Measurements from ENCODE around the gene TSNAX. TPM values are rescaled to one million over a fixed set of nuclear protein-coding genes. Genes with fewer than 3 reads are reported as not detected.
"Not testable (repeated sequence)": the region's sequence is repeated elsewhere in the genome, so short reads cannot be mapped to it uniquely, and the experiment has no call there.

Gene TSNAX
- total RNA-seq, 4 donors from 2014 or later: 8.2 to 27.0 (median 17.3) TPM

DNA sequence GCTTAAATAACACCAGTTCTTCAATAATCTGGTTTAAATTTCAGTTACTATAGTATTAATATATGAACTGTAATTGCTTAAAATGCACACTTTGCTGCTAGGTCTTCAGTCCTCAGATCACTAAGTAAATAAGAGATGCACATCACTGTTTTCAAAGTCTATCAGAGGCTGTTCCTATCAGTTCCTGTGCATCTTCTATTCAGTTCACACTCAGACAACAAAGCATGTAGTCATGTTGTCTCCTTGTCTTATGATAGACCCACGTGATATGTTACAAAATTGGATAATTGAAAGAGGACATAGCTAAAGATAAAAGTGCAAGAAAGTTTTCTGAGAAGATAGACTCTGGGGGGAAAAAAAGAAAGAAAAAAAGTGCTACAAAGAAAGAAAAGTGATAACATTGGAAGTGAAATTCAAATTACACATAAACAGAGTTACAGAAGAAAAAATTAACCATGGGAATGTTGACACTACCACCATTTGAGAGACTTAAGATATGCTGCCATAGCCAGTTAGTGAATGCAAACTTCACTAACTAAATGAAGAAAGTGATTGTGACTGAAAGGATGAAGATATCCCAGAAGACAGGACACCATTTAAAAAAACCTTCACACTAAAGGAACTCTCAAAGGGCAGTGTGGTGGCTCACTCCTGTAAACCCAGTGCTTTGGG lies 33.9 kb upstream of the TSNAX start:
- WGBS, 2 donors (ENCODE audit: low coverage in 1 of 2): 50 to 67% methylated on average over 1 of the region's 1 CpG
- Histone ChIP-seq H3K9me3 (peaks cover 9 to 10% of the 10 kb centered on the region in 2 donors), H3K27me3 (no peaks in the 10 kb centered on the region), H3K4me3 (no peak overlapping the region), H3K36me3 (no peaks in the 10 kb centered on the region), H3K27ac (no peak overlapping the region), H3K4me1 (peaks cover 0 to 4% (median 0%) of the 10 kb centered on the region in 4 donors)
- TF ChIP-seq POLR2A (IDR thresholded peaks at IDR 0.05): no peak
- TF ChIP-seq, protein P1, sequence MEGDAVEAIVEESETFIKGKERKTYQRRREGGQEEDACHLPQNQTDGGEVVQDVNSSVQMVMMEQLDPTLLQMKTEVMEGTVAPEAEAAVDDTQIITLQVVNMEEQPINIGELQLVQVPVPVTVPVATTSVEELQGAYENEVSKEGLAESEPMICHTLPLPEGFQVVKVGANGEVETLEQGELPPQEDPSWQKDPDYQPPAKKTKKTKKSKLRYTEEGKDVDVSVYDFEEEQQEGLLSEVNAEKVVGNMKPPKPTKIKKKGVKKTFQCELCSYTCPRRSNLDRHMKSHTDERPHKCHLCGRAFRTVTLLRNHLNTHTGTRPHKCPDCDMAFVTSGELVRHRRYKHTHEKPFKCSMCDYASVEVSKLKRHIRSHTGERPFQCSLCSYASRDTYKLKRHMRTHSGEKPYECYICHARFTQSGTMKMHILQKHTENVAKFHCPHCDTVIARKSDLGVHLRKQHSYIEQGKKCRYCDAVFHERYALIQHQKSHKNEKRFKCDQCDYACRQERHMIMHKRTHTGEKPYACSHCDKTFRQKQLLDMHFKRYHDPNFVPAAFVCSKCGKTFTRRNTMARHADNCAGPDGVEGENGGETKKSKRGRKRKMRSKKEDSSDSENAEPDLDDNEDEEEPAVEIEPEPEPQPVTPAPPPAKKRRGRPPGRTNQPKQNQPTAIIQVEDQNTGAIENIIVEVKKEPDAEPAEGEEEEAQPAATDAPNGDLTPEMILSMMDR (IDR thresholded peaks at IDR 0.05): no peak
- no peak for TF ChIP-seq EP300 (IDR thresholded peaks at IDR 0.05; ENCODE audit: low read depth)
- TF ChIP-seq POLR2AphosphoS5 (IDR thresholded peaks at IDR 0.05): no peak
- in situ Hi-C loops (cut with MboI; ENCODE audit: low pct_ligation_motif_present in 1 of 4, low pct_unique_long_range_greater_than_20kb in 1 of 4, low sequenced_read_pairs in 3 of 4): no loop called here
- DNase-seq: no peak
- intact Hi-C loops (cut with DNase I; ENCODE audit: low total_unique reads): no loop called here

DNA sequence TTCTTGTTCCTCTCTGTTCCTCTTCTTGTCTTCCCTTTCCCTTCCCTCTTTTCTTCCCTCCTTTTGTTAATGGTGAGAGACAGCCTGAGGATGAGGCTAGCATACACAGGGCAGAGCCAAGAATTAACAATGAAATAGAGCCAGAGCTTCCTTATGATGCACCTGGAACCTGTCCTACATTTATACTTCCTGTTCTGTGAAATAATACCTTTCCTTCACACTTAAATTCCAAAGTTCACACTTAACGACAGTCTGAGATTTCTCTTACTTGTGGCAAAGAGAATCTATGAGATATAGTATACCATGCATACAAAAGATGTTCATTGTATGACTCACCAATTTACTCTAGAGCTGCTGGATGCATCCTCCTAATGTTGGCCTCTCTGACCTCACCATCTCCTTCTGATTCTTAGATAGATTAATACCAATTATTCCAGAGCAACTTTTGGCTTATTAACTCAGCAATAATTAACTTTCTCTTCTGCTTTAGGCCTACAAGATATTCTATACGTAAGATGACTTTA lies 30.8 kb upstream of the TSNAX start:
- Histone ChIP-seq H3K27ac (peak overlapping the region in 2 of 4 donors; percentile 16 to 24), H3K4me3 (no peak overlapping the region), H3K4me1 (peaks cover 0 to 4% (median 0%) of the 10 kb centered on the region in 4 donors), H3K9me3 (peaks cover 12 to 15% of the 10 kb centered on the region in 2 donors), H3K27me3 (no peaks in the 10 kb centered on the region), H3K36me3 (no peaks in the 10 kb centered on the region)
- TF ChIP-seq, protein P1 (IDR thresholded peaks at IDR 0.05): no peak
- peak in 2 of 3 donors; percentile 7 to 32 for TF ChIP-seq POLR2AphosphoS5 (IDR thresholded peaks at IDR 0.05)
- TF ChIP-seq EP300 (IDR thresholded peaks at IDR 0.05; ENCODE audit: low read depth): no peak
- DNase-seq: no peak
- 56 to 63% methylated on average over 2 of the region's 2 CpGs for WGBS, 2 donors (ENCODE audit: low coverage in 1 of 2)
- intact Hi-C loops (cut with DNase I; ENCODE audit: low total_unique reads): no loop called here
- in situ Hi-C loops (cut with MboI; ENCODE audit: low pct_ligation_motif_present in 1 of 4, low pct_unique_long_range_greater_than_20kb in 1 of 4, low sequenced_read_pairs in 3 of 4): no loop called here

DNA sequence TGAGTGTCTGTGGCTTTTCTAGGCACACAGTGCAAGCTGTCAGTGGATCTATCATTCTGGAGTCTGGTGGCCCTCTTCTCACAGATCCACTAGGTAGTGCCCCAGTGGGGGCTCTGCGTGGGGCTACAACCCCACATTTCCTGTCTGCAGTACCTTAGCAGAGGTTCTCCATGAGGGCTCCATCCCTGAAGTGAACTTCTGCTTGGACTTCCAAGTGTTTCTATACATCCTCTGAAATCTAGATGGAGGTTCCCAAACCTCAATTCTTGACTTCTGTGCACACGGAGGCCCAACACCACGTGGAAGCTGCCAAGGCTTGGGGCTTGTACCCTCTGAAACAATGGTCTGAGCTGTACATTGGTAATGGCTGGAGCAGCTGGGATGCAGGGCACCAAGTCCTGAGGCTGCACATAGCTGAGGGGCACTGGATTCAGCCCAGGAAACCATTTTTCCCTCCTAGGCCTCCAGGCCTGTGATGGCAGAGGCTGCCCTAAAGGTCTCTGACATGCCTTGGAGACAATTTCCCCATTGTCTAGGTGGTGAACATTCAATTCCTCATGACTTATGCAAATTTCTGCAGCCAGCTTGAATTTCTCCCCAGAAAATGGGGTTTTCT lies 29.2 kb upstream of the TSNAX start:
- WGBS, 2 donors (ENCODE audit: low coverage in 1 of 2): 88% methylated on average over 3 of the region's 3 CpGs; no CpG with 5 or more reads in 1 of the 2 donors
- TF ChIP-seq POLR2AphosphoS5 (IDR thresholded peaks at IDR 0.05): no peak
- TF ChIP-seq, protein P1 (IDR thresholded peaks at IDR 0.05): no peak
- no peak for TF ChIP-seq POLR2A (IDR thresholded peaks at IDR 0.05)
- no peak for TF ChIP-seq EP300 (IDR thresholded peaks at IDR 0.05; ENCODE audit: low read depth)
- Histone ChIP-seq H3K4me3 (no peak overlapping the region), H3K27ac (no peak overlapping the region), H3K4me1 (peaks cover 0 to 4% (median 0%) of the 10 kb centered on the region in 4 donors), H3K9me3 (peaks cover 12 to 15% of the 10 kb centered on the region in 2 donors), H3K27me3 (no peaks in the 10 kb centered on the region), H3K36me3 (no peaks in the 10 kb centered on the region)
- DNase-seq: no peak
- in situ Hi-C loops (cut with MboI; ENCODE audit: low pct_ligation_motif_present in 1 of 4, low pct_unique_long_range_greater_than_20kb in 1 of 4, low sequenced_read_pairs in 3 of 4): no loop called here
- intact Hi-C loops (cut with DNase I; ENCODE audit: low total_unique reads): no loop called here

DNA sequence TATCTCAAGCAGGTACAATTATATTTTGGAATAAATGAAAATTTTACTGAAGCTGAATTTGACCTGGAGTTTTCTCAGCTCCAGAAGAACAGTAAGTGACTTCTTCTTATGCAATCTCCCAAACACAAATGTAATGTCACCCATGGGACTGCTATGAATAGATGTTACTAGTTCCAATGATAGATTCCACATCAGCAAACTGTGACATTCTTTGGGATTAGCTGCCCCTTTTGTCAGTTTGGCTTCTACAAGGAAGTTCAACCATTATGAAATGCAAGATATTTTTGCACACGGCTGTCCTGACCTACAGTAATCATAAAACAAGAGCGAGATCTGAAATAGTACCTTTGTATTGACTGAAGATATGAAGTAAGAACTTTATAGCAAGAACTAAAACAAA lies 27.8 kb upstream of the TSNAX start:
- intact Hi-C loops (cut with DNase I; ENCODE audit: low total_unique reads): no loop called here

DNA sequence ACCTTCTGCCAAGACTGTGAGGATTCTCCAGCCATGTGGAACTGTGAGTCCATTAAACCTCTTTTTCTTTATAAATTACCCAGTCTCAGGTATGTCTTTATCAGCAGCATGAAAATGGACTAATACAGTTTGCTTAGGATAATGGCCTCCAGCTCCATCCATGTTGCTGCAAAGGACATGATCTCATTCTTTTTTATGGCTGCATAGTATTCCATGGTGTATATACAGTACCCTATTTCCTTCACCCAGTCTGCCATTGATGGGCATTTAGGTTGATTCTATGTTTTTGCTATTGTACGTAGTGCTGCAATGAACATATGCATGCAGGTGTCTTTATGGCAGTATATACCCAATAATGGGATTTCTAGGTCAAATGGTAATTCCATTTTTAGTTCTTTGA lies 25.3 kb upstream of the TSNAX start:
- 89 to 100% methylated on average over 1 of the region's 1 CpG for WGBS, 2 donors (ENCODE audit: low coverage in 1 of 2)
- H3K27me3 ChIP-seq; H3K27ac ChIP-seq; H3K4me3 ChIP-seq; DNase-seq; H3K36me3 ChIP-seq; intact Hi-C loops (cut with DNase I; ENCODE audit: low total_unique reads); H3K4me1 ChIP-seq; in situ Hi-C loops (cut with MboI; ENCODE audit: low pct_ligation_motif_present in 1 of 4, low pct_unique_long_range_greater_than_20kb in 1 of 4, low sequenced_read_pairs in 3 of 4): not testable (repeated sequence)
- H3K9me3 ChIP-seq: peaks cover 12 to 15% of the 10 kb centered on the region in 2 donors

More for the DNA sequence above, 27.8 kb upstream of the TSNAX start:
- no peaks in the 10 kb centered on the region for H3K27me3 ChIP-seq
- TF ChIP-seq POLR2A (IDR thresholded peaks at IDR 0.05) (no peak), POLR2AphosphoS5 (IDR thresholded peaks at IDR 0.05) (no peak), EP300 (IDR thresholded peaks at IDR 0.05; ENCODE audit: low read depth) (no peak)
- TF ChIP-seq, protein P1 (IDR thresholded peaks at IDR 0.05): no peak
- H3K4me1 ChIP-seq: peaks cover 0 to 4% (median 0%) of the 10 kb centered on the region in 4 donors
- H3K36me3 ChIP-seq: no peaks in the 10 kb centered on the region
- in situ Hi-C loops (cut with MboI; ENCODE audit: low pct_ligation_motif_present in 1 of 4, low pct_unique_long_range_greater_than_20kb in 1 of 4, low sequenced_read_pairs in 3 of 4): no loop called here
- H3K9me3 ChIP-seq: peaks cover 12 to 15% of the 10 kb centered on the region in 2 donors
- WGBS, 2 donors (ENCODE audit: low coverage in 1 of 2): 63 to 79% methylated on average over 2 of the region's 2 CpGs
- H3K27ac ChIP-seq: no peak overlapping the region
- DNase-seq: no peak
- no peak overlapping the region for H3K4me3 ChIP-seq
